ENCODE data around the gene KRT77.

The KRT77 gene

DNA sequence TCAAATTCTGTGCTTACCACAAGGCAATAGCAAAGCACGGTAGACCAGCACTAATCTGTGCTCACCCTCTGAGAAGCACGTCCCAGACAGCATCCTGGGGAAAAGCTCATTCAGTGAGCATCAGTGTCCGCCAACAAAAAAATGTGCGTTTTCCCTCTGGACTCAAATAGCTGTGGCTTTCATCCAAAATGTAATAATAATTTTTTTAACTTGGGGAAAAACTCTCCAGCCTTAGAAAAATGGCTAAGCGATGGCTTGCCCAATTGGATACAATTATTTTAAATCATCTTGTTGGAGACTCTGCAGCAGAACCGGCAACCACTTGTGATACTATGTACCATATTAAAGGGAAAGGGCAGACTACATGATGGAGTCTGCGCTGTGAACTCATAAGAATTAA is 1.1 kb upstream of the KRT77 start:
- no peak for DNase-seq (ENCODE audit: low spot score)
- TF ChIP-seq, protein P1, sequence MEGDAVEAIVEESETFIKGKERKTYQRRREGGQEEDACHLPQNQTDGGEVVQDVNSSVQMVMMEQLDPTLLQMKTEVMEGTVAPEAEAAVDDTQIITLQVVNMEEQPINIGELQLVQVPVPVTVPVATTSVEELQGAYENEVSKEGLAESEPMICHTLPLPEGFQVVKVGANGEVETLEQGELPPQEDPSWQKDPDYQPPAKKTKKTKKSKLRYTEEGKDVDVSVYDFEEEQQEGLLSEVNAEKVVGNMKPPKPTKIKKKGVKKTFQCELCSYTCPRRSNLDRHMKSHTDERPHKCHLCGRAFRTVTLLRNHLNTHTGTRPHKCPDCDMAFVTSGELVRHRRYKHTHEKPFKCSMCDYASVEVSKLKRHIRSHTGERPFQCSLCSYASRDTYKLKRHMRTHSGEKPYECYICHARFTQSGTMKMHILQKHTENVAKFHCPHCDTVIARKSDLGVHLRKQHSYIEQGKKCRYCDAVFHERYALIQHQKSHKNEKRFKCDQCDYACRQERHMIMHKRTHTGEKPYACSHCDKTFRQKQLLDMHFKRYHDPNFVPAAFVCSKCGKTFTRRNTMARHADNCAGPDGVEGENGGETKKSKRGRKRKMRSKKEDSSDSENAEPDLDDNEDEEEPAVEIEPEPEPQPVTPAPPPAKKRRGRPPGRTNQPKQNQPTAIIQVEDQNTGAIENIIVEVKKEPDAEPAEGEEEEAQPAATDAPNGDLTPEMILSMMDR (IDR thresholded peaks at IDR 0.05; ENCODE audit: borderline replicate concordance, control extremely low read depth, extremely low read depth, insufficient read depth, missing control alignments), result no peak
- in situ Hi-C loops (cut with MboI; ENCODE audit: low sequenced_read_pairs, unreplicated experiment), result no loop called here

DNA sequence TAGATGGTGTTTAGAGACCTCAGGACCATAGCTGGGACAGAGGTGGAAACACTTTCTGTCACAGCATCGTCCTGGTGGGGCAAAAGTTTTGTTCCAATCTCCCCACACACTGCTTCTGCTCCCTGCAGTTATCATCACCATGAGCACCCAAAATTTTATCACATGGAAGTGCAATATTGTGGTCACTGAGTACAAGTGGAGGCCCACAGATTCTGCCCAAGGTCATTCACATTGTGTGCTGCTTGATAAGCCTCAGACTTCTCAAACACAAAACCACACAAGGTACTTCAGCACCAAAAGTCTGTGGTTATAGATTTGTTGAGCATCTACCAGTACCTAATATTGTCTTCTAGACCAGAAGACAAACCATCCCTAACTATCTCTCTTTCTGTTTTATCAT is 554 bp upstream of the KRT77 start:
- no peak for DNase-seq (ENCODE audit: low spot score)
- TF ChIP-seq, protein P1 (IDR thresholded peaks at IDR 0.05; ENCODE audit: borderline replicate concordance, control extremely low read depth, extremely low read depth, insufficient read depth, missing control alignments), result no peak
- in situ Hi-C loops (cut with MboI; ENCODE audit: low sequenced_read_pairs, unreplicated experiment), result no loop called here

- no peak for DNase-seq (ENCODE audit: low spot score)
- TF ChIP-seq, protein P1 (IDR thresholded peaks at IDR 0.05; ENCODE audit: borderline replicate concordance, control extremely low read depth, extremely low read depth, insufficient read depth, missing control alignments), result no peak
- in situ Hi-C loops (cut with MboI; ENCODE audit: low sequenced_read_pairs, unreplicated experiment), result no loop called here
Measured at GRCh38 chr12:52702338-52702737, 986 bp downstream of the KRT77 start.

GRCh38 chr12:52701281-52701680 is 2.0 kb downstream of the KRT77 start:
- in situ Hi-C loops (cut with MboI; ENCODE audit: low sequenced_read_pairs, unreplicated experiment), result no loop called here
- TF ChIP-seq, protein P1 (IDR thresholded peaks at IDR 0.05; ENCODE audit: borderline replicate concordance, control extremely low read depth, extremely low read depth, insufficient read depth, missing control alignments), result no peak
- no peak for DNase-seq (ENCODE audit: low spot score)

DNA sequence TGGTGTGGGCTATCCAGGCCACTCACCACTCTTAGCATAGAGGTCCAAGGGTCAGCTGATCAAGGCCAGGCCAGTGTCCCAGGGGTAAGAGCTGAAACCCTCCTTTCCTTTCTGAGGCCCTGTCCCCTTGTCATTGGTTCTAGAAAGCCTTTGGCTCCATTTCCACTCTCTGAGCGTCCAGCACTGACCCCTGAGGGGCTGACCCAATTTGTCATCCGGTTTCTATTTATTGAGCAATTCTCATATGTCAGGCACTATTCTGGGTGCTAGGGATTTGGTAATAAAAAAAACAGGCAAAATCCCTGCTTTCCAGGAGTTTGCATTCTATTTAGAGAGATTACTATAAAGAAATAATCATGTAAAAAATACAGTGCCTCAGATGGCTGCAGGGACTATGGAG is 3.4 kb downstream of the KRT77 start:
- no peak for DNase-seq (ENCODE audit: low spot score)
- in situ Hi-C loops (cut with MboI; ENCODE audit: low sequenced_read_pairs, unreplicated experiment), result no loop called here
- TF ChIP-seq, protein P1 (IDR thresholded peaks at IDR 0.05; ENCODE audit: borderline replicate concordance, control extremely low read depth, extremely low read depth, insufficient read depth, missing control alignments), result no peak

GRCh38 chr12:52699373-52699772 is 4.0 kb downstream of the KRT77 start:
- no peak for DNase-seq (ENCODE audit: low spot score)
- TF ChIP-seq, protein P1 (IDR thresholded peaks at IDR 0.05; ENCODE audit: borderline replicate concordance, control extremely low read depth, extremely low read depth, insufficient read depth, missing control alignments), result no peak
- in situ Hi-C loops (cut with MboI; ENCODE audit: low sequenced_read_pairs, unreplicated experiment), result no loop called here

All from GM13976 (cell line).